Astrocyte (in vitro differentiated cells and primary cell): ENCODE measurements around the gene CLP1. TPM values are rescaled to one million over a fixed set of nuclear protein-coding genes. Genes with fewer than 3 reads are reported as not detected.
"Not testable (repeated sequence)": the region's sequence is repeated elsewhere in the genome, so short reads cannot be mapped to it uniquely, and the experiment has no call there.

Experiments used
- DNase-seq: peaks from one replicate; pipeline ENCODE4 v3.0.0-alpha.2; 2010; ENCODE audit warnings: low read depth
- FAIRE-seq: peaks from 2 replicates; lab custom pipeline; 2011; peaks lifted over from hg19 to GRCh38; lab: Jason Lieb, UNC
- H2AFZ ChIP-seq: 2 replicates; pipeline ENCODE4 v1.6.0; 2012; ENCODE audit warnings: low read depth, low read length, inconsistent platforms
- H3K27ac ChIP-seq: 2 replicates; pipeline ENCODE4 v1.5.1; 2011; ENCODE audit warnings: low read depth, low read length, inconsistent platforms
- H3K27me3 ChIP-seq: 2 replicates; pipeline ENCODE4 v1.6.0; 2011; ENCODE audit warnings: low read length, inconsistent platforms; ENCODE audit not compliant: insufficient read depth
- H3K36me3 ChIP-seq: 2 replicates; pipeline ENCODE4 v1.5.1; 2011; ENCODE audit warnings: low read length, inconsistent platforms; ENCODE audit not compliant: insufficient read depth
- H3K4me1 ChIP-seq: 2 replicates; pipeline ENCODE4 v1.5.1; 2011; ENCODE audit warnings: low read length, inconsistent platforms; ENCODE audit not compliant: insufficient read depth
- H3K4me2 ChIP-seq: 2 replicates; pipeline ENCODE4 v1.6.0; 2012; ENCODE audit warnings: low read length, inconsistent platforms
- H3K4me3 ChIP-seq: 2 replicates; pipeline ENCODE4 v1.5.1; 2011; ENCODE audit warnings: low read depth, mild to moderate bottlenecking, low read length, inconsistent platforms; ENCODE audit not compliant: insufficient read depth
- H3K79me2 ChIP-seq: 2 replicates; pipeline ENCODE4 v1.6.0; 2012; ENCODE audit warnings: mild to moderate bottlenecking, low read length, inconsistent platforms; ENCODE audit not compliant: insufficient read depth
- H3K9ac ChIP-seq: 2 replicates; pipeline ENCODE4 v1.6.0; 2012; ENCODE audit warnings: mild to moderate bottlenecking, low read length, inconsistent platforms
- H3K9me3 ChIP-seq: 2 replicates; pipeline ENCODE4 v1.5.1; 2012; ENCODE audit warnings: low read depth, mild to moderate bottlenecking, low read length, inconsistent platforms; ENCODE audit not compliant: insufficient read depth
- H4K20me1 ChIP-seq: 2 replicates; pipeline ENCODE4 v1.6.0; 2012; ENCODE audit warnings: low read length, inconsistent platforms; ENCODE audit not compliant: insufficient read depth
- H3K27ac Mint-ChIP-seq: one replicate; pipeline ENCODE4 v1.8.0; 2021; ENCODE audit warnings: mild to moderate bottlenecking, mixed read lengths; ENCODE audit not compliant: unreplicated experiment
- H3K27me3 Mint-ChIP-seq: one replicate; pipeline ENCODE4 v1.8.0; 2021; ENCODE audit warnings: low read depth, mixed read lengths; ENCODE audit not compliant: unreplicated experiment
- H3K36me3 Mint-ChIP-seq: one replicate; pipeline ENCODE4 v1.8.0; 2021; ENCODE audit warnings: low read depth, mixed read lengths; ENCODE audit not compliant: unreplicated experiment
- H3K4me1 Mint-ChIP-seq: one replicate; pipeline ENCODE4 v1.8.0; 2021; ENCODE audit warnings: low read depth, mixed read lengths; ENCODE audit not compliant: unreplicated experiment
- H3K4me3 Mint-ChIP-seq: one replicate; pipeline ENCODE4 v1.8.0; 2021; ENCODE audit warnings: mild to moderate bottlenecking, moderate library complexity, mixed read lengths; ENCODE audit not compliant: unreplicated experiment
- H3K9me3 Mint-ChIP-seq: one replicate; pipeline ENCODE4 v1.8.0; 2021; ENCODE audit warnings: mild to moderate bottlenecking, mixed read lengths; ENCODE audit not compliant: unreplicated experiment
- EZH2 ChIP-seq: IDR thresholded peaks from 2 replicates; pipeline ENCODE4 v1.6.1; 2012; ENCODE audit warnings: mild to moderate bottlenecking, low read length, inconsistent platforms; ENCODE audit not compliant: insufficient read depth
- microRNA-seq: library from miRNA; unstranded; fragments of <30 nt; microRNA quantifications from one replicate; pipeline ENCODE4 v1.2.0, GENCODE V29; 2020
- total RNA-seq: library from RNA; stranded (reverse); gene quantifications from 2 replicates; pipeline ENCODE4 v1.2.1, GENCODE V29; 2021
- TF ChIP-seq, protein P1 (sequence below): IDR thresholded peaks from 2 replicates; pipeline ENCODE4 v1.5.1; 2011; ENCODE audit warnings: low read depth, mild to moderate bottlenecking, inconsistent platforms, low read length, moderate library complexity; ENCODE audit not compliant: insufficient read depth

The CLP1 gene
- total RNA-seq, 1 donor from 2014 or later = 21.4 TPM

DNA sequence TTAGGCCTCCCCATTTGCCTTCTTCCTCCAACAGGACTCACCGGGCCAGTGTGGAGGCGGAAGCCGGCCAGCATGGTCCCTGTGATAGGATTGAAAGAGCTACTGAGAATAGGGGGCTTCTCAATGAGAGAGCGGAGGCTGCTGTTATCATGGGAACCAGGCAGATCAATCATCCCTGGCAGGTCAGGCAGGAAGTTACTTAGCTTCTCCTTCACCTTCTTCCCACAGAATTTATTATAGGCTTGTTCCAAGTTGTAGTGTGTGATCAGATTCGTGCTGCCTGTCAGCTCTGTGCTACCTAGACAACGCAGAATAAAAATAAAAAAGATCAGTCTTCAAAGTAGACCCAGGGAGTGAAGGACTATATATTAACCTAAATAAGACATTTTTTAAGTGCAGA lies 47.4 kb downstream of the CLP1 start:
- no peak overlapping the region for H3K9ac ChIP-seq
- H4K20me1 ChIP-seq = peaks cover 20% of the 10 kb centered on the region
- H3K79me2 ChIP-seq = peaks cover 28% of the 10 kb centered on the region
- FAIRE-seq (no peak), DNase-seq (no peak)
- no peaks in the 10 kb centered on the region for H3K27me3 ChIP-seq
- peaks cover 3% of the 10 kb centered on the region for H3K4me1 Mint-ChIP-seq
- no peak overlapping the region for H3K4me2 ChIP-seq
- H2AFZ ChIP-seq = no peak overlapping the region
- no peaks in the 10 kb centered on the region for H3K9me3 ChIP-seq
- H3K9me3 Mint-ChIP-seq = no peaks in the 10 kb centered on the region
- no peak for TF ChIP-seq EZH2
- TF ChIP-seq, protein P1, sequence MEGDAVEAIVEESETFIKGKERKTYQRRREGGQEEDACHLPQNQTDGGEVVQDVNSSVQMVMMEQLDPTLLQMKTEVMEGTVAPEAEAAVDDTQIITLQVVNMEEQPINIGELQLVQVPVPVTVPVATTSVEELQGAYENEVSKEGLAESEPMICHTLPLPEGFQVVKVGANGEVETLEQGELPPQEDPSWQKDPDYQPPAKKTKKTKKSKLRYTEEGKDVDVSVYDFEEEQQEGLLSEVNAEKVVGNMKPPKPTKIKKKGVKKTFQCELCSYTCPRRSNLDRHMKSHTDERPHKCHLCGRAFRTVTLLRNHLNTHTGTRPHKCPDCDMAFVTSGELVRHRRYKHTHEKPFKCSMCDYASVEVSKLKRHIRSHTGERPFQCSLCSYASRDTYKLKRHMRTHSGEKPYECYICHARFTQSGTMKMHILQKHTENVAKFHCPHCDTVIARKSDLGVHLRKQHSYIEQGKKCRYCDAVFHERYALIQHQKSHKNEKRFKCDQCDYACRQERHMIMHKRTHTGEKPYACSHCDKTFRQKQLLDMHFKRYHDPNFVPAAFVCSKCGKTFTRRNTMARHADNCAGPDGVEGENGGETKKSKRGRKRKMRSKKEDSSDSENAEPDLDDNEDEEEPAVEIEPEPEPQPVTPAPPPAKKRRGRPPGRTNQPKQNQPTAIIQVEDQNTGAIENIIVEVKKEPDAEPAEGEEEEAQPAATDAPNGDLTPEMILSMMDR = no peak
- H3K36me3 ChIP-seq = peaks cover 39% of the 10 kb centered on the region
- H3K27me3 Mint-ChIP-seq = no peaks in the 10 kb centered on the region
- H3K27ac Mint-ChIP-seq = no peak overlapping the region
- no peak overlapping the region for H3K27ac ChIP-seq
- no peaks in the 10 kb centered on the region for H3K4me1 ChIP-seq
- no peak overlapping the region for H3K4me3 ChIP-seq
- no peak overlapping the region for H3K4me3 Mint-ChIP-seq
- H3K36me3 Mint-ChIP-seq = peaks cover 12% of the 10 kb centered on the region

DNA sequence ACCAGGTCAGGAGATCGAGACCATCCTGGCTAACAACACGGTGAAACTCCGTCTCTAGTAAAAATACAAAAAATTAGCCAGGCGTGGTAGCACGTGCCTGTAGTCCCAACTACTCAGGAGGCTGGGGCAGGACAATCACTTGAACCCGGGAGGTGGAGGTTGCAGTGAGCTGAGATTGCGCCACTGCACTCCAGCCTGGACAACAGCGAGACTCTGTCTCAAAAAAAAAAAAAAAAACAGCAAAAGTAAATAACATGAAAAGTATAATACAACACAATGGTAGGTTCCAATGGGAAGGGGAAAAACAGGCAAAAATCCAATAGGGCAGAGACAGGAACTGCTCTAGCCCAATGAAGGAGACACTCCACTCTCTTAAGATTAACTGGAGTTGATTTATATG lies 47.9 kb downstream of the CLP1 start:
- not testable (repeated sequence) for H2AFZ ChIP-seq, H3K27ac Mint-ChIP-seq, H3K4me3 Mint-ChIP-seq, H3K27me3 Mint-ChIP-seq, H3K9ac ChIP-seq, H3K9me3 ChIP-seq, FAIRE-seq, H3K4me2 ChIP-seq, H3K4me3 ChIP-seq, DNase-seq, H3K27me3 ChIP-seq, H3K27ac ChIP-seq, H3K4me1 Mint-ChIP-seq, H3K9me3 Mint-ChIP-seq, H3K4me1 ChIP-seq
- peaks cover 36% of the 10 kb centered on the region for H3K36me3 ChIP-seq
- H3K79me2 ChIP-seq = peaks cover 33% of the 10 kb centered on the region
- H3K36me3 Mint-ChIP-seq = peaks cover 10% of the 10 kb centered on the region
- H4K20me1 ChIP-seq = peaks cover 23% of the 10 kb centered on the region

DNA sequence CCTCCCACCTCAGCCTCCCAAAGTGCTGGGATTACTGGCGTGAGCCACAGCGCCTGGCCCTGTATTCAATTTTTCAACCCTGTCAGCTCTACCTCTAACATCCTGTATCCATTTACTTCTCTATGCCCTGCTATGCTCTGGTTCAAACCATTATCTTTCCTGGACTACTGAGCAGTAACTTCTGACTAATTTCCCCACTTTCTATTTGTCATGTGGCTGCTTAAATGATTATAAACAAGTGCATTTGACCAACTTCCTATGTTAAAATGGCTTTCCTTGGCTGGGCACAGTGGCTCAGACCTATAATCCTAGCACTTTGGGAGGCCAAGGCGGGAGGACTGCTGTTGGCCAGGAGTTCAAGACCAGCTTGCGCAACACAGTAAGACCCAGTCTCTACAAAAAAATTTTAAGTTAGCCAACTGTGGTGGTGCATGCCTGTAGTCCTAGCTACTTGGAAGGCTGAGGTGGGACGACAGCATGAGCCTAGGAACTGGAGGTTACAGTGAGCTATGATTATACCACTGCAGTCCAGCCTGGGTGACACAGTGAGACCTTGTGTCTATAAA lies 52.3 kb downstream of the CLP1 start:
- Histone ChIP-seq H4K20me1 (peaks cover 37% of the 10 kb centered on the region), H3K9me3 (no peaks in the 10 kb centered on the region), H3K9ac (no peak overlapping the region), H3K27ac (no peak overlapping the region), H3K27me3 (no peaks in the 10 kb centered on the region), H3K79me2 (peaks cover 74% of the 10 kb centered on the region), H3K4me3 (no peak overlapping the region), H2AFZ (no peak overlapping the region), H3K4me2 (no peak overlapping the region), H3K36me3 (peaks cover 4% of the 10 kb centered on the region), H3K4me1 (peaks cover 12% of the 10 kb centered on the region)
- FAIRE-seq (no peak), DNase-seq (no peak)
- Mint-ChIP-seq H3K4me3 (no peak overlapping the region), H3K9me3 (no peaks in the 10 kb centered on the region), H3K4me1 (peaks cover 24% of the 10 kb centered on the region), H3K36me3 (no peaks in the 10 kb centered on the region), H3K27ac (no peak overlapping the region), H3K27me3 (no peaks in the 10 kb centered on the region)
- no peak for TF ChIP-seq EZH2
- TF ChIP-seq, protein P1 = no peak

Small RNA genes lying within 50 kb of the gene (microRNA-seq; reads per million reads assigned to microRNA genes)
- 33,698 reads per million, percentile 99 among the genes with 10 or more reads in this experiment for gene MIR130A

Other genes with a start within 250 kb of the CLP1 start
- 13.3 and 16.4 TPM in 2 replicates for gene SLC43A3, start 230.6 kb upstream of the CLP1 start, total RNA-seq
- 0.50 and 0.65 TPM in 2 replicates for gene RTN4RL2, start 197.2 kb upstream of the CLP1 start, total RNA-seq
- gene SLC43A1, start 142.1 kb upstream of the CLP1 start, total RNA-seq = 3.5 and 4.5 TPM in 2 replicates
- 56.1 and 60.3 TPM in 2 replicates for gene TIMM10, start 127.0 kb upstream of the CLP1 start, total RNA-seq
- not detected in 2 replicates for gene SMTNL1, start 120.2 kb upstream of the CLP1 start, total RNA-seq
- gene UBE2L6, start 90.1 kb upstream of the CLP1 start, total RNA-seq = 159 and 182 TPM in 2 replicates
- gene SERPING1, start 60.1 kb upstream of the CLP1 start, total RNA-seq = 62.5 and 92.1 TPM in 2 replicates
- gene YPEL4, start 7.8 kb upstream of the CLP1 start, total RNA-seq = 0.09 and 0.62 TPM in 2 replicates
- gene ZDHHC5, start 10.4 kb downstream of the CLP1 start, total RNA-seq = 89.8 and 94.7 TPM in 2 replicates
- 21.6 and 23.5 TPM in 2 replicates for gene MED19, start 54.5 kb downstream of the CLP1 start, total RNA-seq
- 88.0 and 91.5 TPM in 2 replicates for gene TMX2, start 54.8 kb downstream of the CLP1 start, total RNA-seq
- gene SELENOH, start 83.7 kb downstream of the CLP1 start, total RNA-seq = 94.3 and 123 TPM in 2 replicates
- not detected in 2 replicates for gene BTBD18, start 94.1 kb downstream of the CLP1 start, total RNA-seq
- gene CTNND1, start 104.0 kb downstream of the CLP1 start, total RNA-seq = 235 and 243 TPM in 2 replicates